OCI-LY3 (cell line): ENCODE data around the gene RNGTT.
A peak's percentile ranks its signal among the peaks of the same experiment; 100 is the strongest.

Experiments used
- H2AFZ ChIP-seq: fragments of 200-600, 300-600 bp; shearing (Covaris generic); 2 replicates; pipeline ENCODE4 v1.6.0; 2014; ENCODE audit warnings: antibody characterized with exemption, low read depth, low read length
- H3K27ac ChIP-seq: fragments of 200-600, 300-600 bp; sonication (generic); 2 replicates; pipeline ENCODE4 v1.5.1; 2014; ENCODE audit warnings: mild to moderate bottlenecking, low read length, moderate library complexity, mixed read lengths
- H3K27me3 ChIP-seq: fragments of 200-600, 300-600 bp; sonication (generic); 2 replicates; pipeline ENCODE4 v1.6.1; 2014; ENCODE audit warnings: low read depth, low read length, mixed read lengths
- H3K36me3 ChIP-seq: fragments of 200-600, 300-600 bp; sonication (generic); replicated peaks from 2 replicates; pipeline ENCODE3; 2014; ENCODE audit warnings: low read depth, low read length, mixed read lengths
- H3K4me1 ChIP-seq: fragments of 300-600, 200-600 bp; sonication (generic); 2 replicates; pipeline ENCODE4 v1.6.1; 2014; ENCODE audit warnings: low read length, mixed read lengths
- H3K4me2 ChIP-seq: fragments of 200-600, 300-600 bp; sonication (generic); 2 replicates; pipeline ENCODE4 v1.6.1; 2014; ENCODE audit warnings: low read length, mixed read lengths
- H3K4me3 ChIP-seq: fragments of 300-600, 200-600 bp; sonication (generic); 2 replicates; pipeline ENCODE4 v1.5.1; 2014; ENCODE audit warnings: antibody characterized with exemption, mild to moderate bottlenecking, low read length, moderate library complexity
- H3K79me2 ChIP-seq: fragments of 300-600, 200-600 bp; shearing (Covaris generic); 2 replicates; pipeline ENCODE4 v1.6.1; 2014; ENCODE audit warnings: mild to moderate bottlenecking, low read length, mixed read lengths
- H3K9ac ChIP-seq: fragments of 300-600, 200-600 bp; shearing (Covaris generic); 2 replicates; pipeline ENCODE4 v1.6.0; 2014; ENCODE audit warnings: mild to moderate bottlenecking, low read length, moderate library complexity
- H3K9me3 ChIP-seq: fragments of 200-600, 300-600 bp; shearing (Covaris generic); 2 replicates; pipeline ENCODE4 v1.6.1; 2014; ENCODE audit warnings: low read length, mixed read lengths; ENCODE audit not compliant: insufficient read depth
- H4K20me1 ChIP-seq: fragments of 200-600, 300-600 bp; sonication (generic); 2 replicates; pipeline ENCODE4 v1.6.1; 2016; ENCODE audit warnings: low read length, mixed read lengths; ENCODE audit not compliant: insufficient read depth
- CTCF ChIP-seq: fragments of 200-600, 300-600 bp; sonication (generic); IDR thresholded peaks from 2 replicates; pipeline ENCODE4 v1.5.1; 2014; ENCODE audit warnings: antibody characterized with exemption, low read length, low read depth
- EZH2phosphoT487 ChIP-seq: fragments of 200-600 bp; shearing (Covaris generic); IDR thresholded peaks from 2 replicates; pipeline ENCODE4 v1.6.1; 2018; ENCODE audit warnings: antibody characterized with exemption, mixed run types, low read depth

RNGTT gene

GRCh38 chr6:88899569-88900316, 63.7 kb downstream of the RNGTT start:
- Histone ChIP-seq H3K36me3 (no peaks in the 10 kb centered on the region), H3K79me2 (no peaks in the 10 kb centered on the region), H3K4me1 (no peaks in the 10 kb centered on the region), H3K9ac (no peak overlapping the region), H3K4me3 (no peak overlapping the region), H3K4me2 (no peak overlapping the region), H3K27me3 (no peaks in the 10 kb centered on the region), H3K27ac (no peak overlapping the region), H4K20me1 (no peaks in the 10 kb centered on the region), H3K9me3 (no peaks in the 10 kb centered on the region), H2AFZ (no peak overlapping the region)
- no peak for TF ChIP-seq EZH2phosphoT487
- TF ChIP-seq CTCF = peak; percentile 17; the same call in 1 of the 2 replicates

GRCh38 chr6:88895911-88896310, 67.5 kb downstream of the RNGTT start:
- Histone ChIP-seq H3K27me3 (no peaks in the 10 kb centered on the region), H4K20me1 (no peaks in the 10 kb centered on the region), H3K4me3 (no peak overlapping the region), H3K9ac (no peak overlapping the region), H3K9me3 (no peaks in the 10 kb centered on the region), H2AFZ (no peak overlapping the region), H3K36me3 (no peaks in the 10 kb centered on the region), H3K4me1 (no peaks in the 10 kb centered on the region), H3K27ac (no peak overlapping the region), H3K4me2 (no peak overlapping the region), H3K79me2 (no peaks in the 10 kb centered on the region)
- no peak for TF ChIP-seq CTCF

GRCh38 chr6:88890860-88891845, 72.3 kb downstream of the RNGTT start:
- TF ChIP-seq EZH2phosphoT487 (no peak), CTCF (no peak)
- Histone ChIP-seq H3K9me3 (no peaks in the 10 kb centered on the region), H3K4me1 (no peaks in the 10 kb centered on the region), H3K4me3 (no peak overlapping the region), H3K9ac (no peak overlapping the region), H3K36me3 (no peaks in the 10 kb centered on the region), H3K27me3 (no peaks in the 10 kb centered on the region), H2AFZ (no peak overlapping the region), H3K4me2 (no peak overlapping the region), H3K27ac (no peak overlapping the region), H4K20me1 (no peaks in the 10 kb centered on the region), H3K79me2 (no peaks in the 10 kb centered on the region)

GRCh38 chr6:88890394-88890793, 73.0 kb downstream of the RNGTT start:
- no peaks in the 10 kb centered on the region for H3K4me1 ChIP-seq
- H3K4me3 ChIP-seq = no peak overlapping the region
- H2AFZ ChIP-seq = no peak overlapping the region
- H3K27me3 ChIP-seq = no peaks in the 10 kb centered on the region
- H3K9me3 ChIP-seq = no peaks in the 10 kb centered on the region
- no peaks in the 10 kb centered on the region for H3K79me2 ChIP-seq
- no peak overlapping the region for H3K4me2 ChIP-seq
- no peaks in the 10 kb centered on the region for H3K36me3 ChIP-seq
- TF ChIP-seq CTCF (no peak), EZH2phosphoT487 (no peak)
- H3K9ac ChIP-seq = no peak overlapping the region
- no peak overlapping the region for H3K27ac ChIP-seq
- no peaks in the 10 kb centered on the region for H4K20me1 ChIP-seq
